HFFc6 (cell line): ENCODE measurements around the gene PKD2L1. TPM values are rescaled to one million over a fixed set of nuclear protein-coding genes. Genes with fewer than 3 reads are reported as not detected.

Source experiments
- DNase-seq: peaks from one replicate; pipeline ENCODE4 v3.0.0-alpha.2; 2018
- H3K27ac Mint-ChIP-seq: 2 replicates; pipeline ENCODE4 v1.8.0; 2020; ENCODE audit warnings: mild to moderate bottlenecking, mixed read lengths
- H3K27me3 Mint-ChIP-seq: 2 replicates; pipeline ENCODE4 v1.8.0; 2021; ENCODE audit warnings: mild to moderate bottlenecking, moderate library complexity, mixed read lengths; ENCODE audit not compliant: insufficient read depth
- H3K36me3 Mint-ChIP-seq: 2 replicates; pipeline ENCODE4 v1.8.0; 2021; ENCODE audit warnings: low read depth, mixed read lengths
- H3K4me1 Mint-ChIP-seq: 2 replicates; pipeline ENCODE4 v1.8.0; 2020; ENCODE audit warnings: low read depth, mixed read lengths
- H3K4me3 Mint-ChIP-seq: 2 replicates; pipeline ENCODE4 v1.8.0; 2020; ENCODE audit warnings: mild to moderate bottlenecking, moderate library complexity, mixed read lengths
- H3K9me3 Mint-ChIP-seq: 2 replicates; pipeline ENCODE4 v1.8.0; 2020; ENCODE audit warnings: mild to moderate bottlenecking, mixed read lengths
- total RNA-seq, 6 experiments: library from RNA; stranded (reverse); fragmentation: NEBNext Ultra II Directional; extraction: Animal tissue kit (Norgen Biotek cat#: 25700); gene quantifications; 2 replicates in 1 of 6; 3 replicates in 5 of 6; pipeline ENCODE4 v1.2.3, GENCODE V29; 2021
- TF ChIP-seq, protein P1 (sequence below): fragments of 200-600 bp; sonication (generic); IDR thresholded peaks from 2 replicates; pipeline ENCODE4 v1.5.0; 2021; ENCODE audit warnings: antibody characterized with exemption, mild to moderate bottlenecking

PKD2L1 gene
- total RNA-seq, 6 experiments from 2014 or later: not detected

DNA sequence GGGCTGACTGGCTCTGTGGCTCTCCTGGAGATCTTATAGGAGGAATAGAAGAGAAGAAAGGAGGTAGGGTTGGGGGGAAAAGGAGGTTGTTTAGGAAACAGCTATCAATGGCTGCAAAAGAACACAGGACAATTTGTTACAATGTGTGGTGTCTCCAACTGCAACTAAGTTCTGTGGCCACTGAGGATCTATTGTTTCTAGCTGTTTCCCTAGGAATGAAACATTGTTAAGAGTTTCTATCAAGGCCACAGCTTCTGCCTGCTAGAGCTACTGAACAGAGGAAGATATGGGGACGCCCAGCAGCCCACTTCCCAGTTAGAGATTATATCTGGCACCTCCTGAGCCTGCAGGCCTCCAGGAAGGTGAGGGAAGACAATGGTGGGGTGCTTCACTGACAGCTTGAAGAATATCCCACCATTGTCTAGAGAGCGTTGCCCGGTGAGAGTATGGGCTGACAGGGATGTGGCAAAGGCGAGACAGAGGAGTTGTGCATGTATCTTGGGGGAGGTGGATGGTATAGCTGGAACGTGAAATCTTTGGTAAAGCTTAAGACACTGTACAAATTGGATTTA, 21.0 kb upstream of the PKD2L1 start:
- peaks cover 26% of the 10 kb centered on the region for H3K36me3 Mint-ChIP-seq
- H3K4me1 Mint-ChIP-seq: peaks cover 17% of the 10 kb centered on the region
- no peak overlapping the region for H3K4me3 Mint-ChIP-seq
- DNase-seq: no peak
- no peak overlapping the region for H3K27ac Mint-ChIP-seq
- H3K9me3 Mint-ChIP-seq: no peaks in the 10 kb centered on the region
- TF ChIP-seq, protein P1, sequence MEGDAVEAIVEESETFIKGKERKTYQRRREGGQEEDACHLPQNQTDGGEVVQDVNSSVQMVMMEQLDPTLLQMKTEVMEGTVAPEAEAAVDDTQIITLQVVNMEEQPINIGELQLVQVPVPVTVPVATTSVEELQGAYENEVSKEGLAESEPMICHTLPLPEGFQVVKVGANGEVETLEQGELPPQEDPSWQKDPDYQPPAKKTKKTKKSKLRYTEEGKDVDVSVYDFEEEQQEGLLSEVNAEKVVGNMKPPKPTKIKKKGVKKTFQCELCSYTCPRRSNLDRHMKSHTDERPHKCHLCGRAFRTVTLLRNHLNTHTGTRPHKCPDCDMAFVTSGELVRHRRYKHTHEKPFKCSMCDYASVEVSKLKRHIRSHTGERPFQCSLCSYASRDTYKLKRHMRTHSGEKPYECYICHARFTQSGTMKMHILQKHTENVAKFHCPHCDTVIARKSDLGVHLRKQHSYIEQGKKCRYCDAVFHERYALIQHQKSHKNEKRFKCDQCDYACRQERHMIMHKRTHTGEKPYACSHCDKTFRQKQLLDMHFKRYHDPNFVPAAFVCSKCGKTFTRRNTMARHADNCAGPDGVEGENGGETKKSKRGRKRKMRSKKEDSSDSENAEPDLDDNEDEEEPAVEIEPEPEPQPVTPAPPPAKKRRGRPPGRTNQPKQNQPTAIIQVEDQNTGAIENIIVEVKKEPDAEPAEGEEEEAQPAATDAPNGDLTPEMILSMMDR: no peak
- H3K27me3 Mint-ChIP-seq: no peaks in the 10 kb centered on the region; the same call in none of the 2 replicates

DNA sequence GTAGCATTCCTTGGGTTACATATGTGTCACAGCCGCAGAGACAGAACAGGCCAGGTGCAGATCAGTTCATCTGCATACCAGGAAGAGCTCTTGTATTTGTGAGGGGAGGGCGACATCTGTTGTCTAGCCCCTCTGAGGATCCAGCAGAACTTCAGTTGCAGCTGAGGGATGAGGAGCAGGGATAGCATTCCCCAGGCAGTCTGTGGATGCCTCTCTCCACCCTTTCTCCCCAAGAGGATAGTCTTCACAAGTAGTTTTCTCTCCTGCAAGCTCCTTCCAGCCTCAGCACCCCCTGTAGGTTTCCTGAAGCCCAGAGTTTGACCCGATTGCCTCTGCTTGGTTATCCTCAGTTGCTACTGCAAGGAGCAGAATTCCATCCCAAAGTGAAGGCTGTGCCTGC, 19.6 kb upstream of the PKD2L1 start:
- TF ChIP-seq, protein P1: no peak
- Mint-ChIP-seq H3K36me3 (peaks cover 16% of the 10 kb centered on the region), H3K9me3 (no peaks in the 10 kb centered on the region), H3K4me1 (peaks cover 25% of the 10 kb centered on the region), H3K27ac (no peak overlapping the region), H3K4me3 (no peak overlapping the region), H3K27me3 (peaks cover 4% of the 10 kb centered on the region)
- no peak for DNase-seq

DNA sequence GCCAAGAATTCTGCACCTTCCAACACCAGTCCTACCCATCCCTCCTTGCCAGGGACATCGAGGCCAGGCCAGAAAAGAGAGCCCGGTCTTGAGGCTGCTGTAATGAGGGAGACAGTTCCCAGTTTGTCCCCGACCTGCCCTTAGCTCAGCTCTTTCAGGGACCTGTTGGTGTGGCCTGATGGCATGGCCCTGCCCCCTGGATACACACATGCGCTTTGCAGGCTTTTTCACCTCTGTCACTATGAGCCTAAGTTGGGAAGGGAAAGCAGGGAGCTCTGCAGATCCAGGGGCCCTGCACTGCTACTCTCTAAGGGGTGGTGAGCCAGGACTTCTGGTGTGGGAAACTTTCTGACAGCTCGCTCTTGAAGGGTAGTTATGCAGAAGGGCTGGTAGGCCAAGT, 19.1 kb upstream of the PKD2L1 start:
- no peaks in the 10 kb centered on the region for H3K9me3 Mint-ChIP-seq
- peaks cover 11% of the 10 kb centered on the region for H3K36me3 Mint-ChIP-seq
- no peak for DNase-seq
- no peak overlapping the region for H3K4me3 Mint-ChIP-seq
- peaks cover 4% of the 10 kb centered on the region for H3K27me3 Mint-ChIP-seq
- TF ChIP-seq, protein P1: no peak
- H3K27ac Mint-ChIP-seq: no peak overlapping the region
- peaks cover 25% of the 10 kb centered on the region for H3K4me1 Mint-ChIP-seq

DNA sequence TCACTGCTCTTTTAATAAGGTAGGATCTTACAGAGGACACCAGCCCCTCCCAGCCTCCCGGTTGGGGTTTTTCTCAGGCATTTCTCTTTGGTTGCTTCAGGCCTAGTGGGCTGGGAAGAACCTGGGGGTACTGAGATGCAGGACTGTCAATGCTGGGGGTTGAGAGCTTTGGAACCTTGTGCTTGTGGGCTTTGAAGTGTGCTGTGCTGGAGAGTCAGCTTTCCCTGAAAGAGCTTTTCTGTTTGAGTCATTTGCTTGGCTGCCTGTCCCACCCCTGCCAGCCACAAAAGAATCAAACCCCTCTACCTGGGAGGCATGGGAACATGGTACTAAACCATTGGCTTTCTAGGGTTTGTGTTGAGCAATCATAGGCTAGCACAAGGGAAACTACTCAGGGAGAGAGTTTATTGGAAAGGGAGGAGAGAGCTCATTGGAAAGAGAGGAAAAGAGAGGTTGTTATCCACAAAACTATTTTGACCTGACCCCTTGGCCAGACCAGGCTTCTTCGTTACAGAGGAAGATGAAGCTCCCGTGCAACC, 18.4 kb upstream of the PKD2L1 start:
- Mint-ChIP-seq H3K27me3 (peaks cover 4% of the 10 kb centered on the region), H3K36me3 (peaks cover 5% of the 10 kb centered on the region; the same call in 1 of the 2 replicates), H3K4me3 (peak overlapping the region; percentile 87), H3K9me3 (no peaks in the 10 kb centered on the region), H3K4me1 (peaks cover 25% of the 10 kb centered on the region), H3K27ac (no peak overlapping the region)
- no peak for DNase-seq
- TF ChIP-seq, protein P1: no peak

DNA sequence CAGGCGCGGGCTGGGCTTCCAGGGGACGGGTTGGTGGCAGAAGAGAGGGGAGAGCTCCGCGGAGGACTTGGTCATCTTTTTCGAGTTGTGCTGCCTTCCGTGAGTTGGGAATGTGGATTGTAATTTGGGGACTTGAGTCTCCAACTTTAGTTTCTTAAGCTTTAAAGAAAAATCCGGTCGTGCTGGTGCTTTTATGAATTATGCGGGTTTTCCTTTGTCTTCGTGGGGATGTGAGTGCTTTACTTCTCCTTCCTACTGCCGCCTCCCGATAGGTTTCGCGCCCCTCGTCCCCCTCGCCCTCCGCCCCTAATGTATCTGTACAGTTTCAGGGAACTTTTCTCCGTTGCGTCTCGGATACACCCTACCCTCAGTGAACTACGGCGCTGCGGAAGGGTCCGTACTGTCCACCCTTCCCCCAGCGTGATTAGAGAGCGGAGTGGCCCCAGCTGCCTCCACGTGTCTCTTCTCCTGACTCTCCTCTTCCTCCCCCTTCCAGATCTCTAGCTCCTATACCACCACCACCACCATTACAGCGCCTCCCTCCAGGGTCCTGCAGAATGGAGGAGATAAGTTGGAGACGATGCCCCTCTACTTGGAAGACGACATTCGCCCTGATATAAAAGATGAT, 17.7 kb upstream of the PKD2L1 start:
- peaks cover 3% of the 10 kb centered on the region; the same call in 1 of the 2 replicates for H3K36me3 Mint-ChIP-seq
- H3K4me1 Mint-ChIP-seq: peaks cover 25% of the 10 kb centered on the region
- DNase-seq: no peak
- H3K4me3 Mint-ChIP-seq: peak overlapping the region; percentile 87
- H3K9me3 Mint-ChIP-seq: no peaks in the 10 kb centered on the region
- peaks cover 4% of the 10 kb centered on the region for H3K27me3 Mint-ChIP-seq
- H3K27ac Mint-ChIP-seq: no peak overlapping the region
- TF ChIP-seq, protein P1: no peak
